Measurements from ENCODE around the gene PLA2G6.

DNA sequence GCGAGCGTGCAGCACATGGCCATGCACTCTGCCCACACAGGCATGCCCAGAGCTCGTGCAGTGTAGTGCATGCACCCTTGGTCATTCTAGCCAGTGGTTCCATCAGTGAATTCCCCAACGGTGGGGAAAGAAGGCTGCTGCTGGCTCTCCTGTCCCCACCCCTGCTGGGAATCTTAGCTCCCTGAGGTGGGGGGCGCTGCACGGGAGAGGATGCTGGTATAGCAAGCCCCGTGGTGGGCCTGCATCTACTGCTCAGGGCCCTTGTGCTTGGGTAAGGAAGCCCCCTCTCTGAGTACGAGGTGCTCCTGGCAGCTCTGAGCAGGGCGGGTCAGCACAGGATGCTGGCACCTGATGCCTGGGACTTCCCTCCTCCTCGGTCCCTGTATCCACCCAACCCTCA lies 52.6 kb downstream of the PLA2G6 start:
- TF ChIP-seq SRF (IDR thresholded peaks at IDR 0.05; ENCODE audit: low read depth) (no peak), POLR2AphosphoS5 (IDR thresholded peaks at IDR 0.05; ENCODE audit: low read depth, low read length) (no peak), EZH2 (IDR thresholded peaks at IDR 0.05) (no peak)
- TF ChIP-seq, protein P1, sequence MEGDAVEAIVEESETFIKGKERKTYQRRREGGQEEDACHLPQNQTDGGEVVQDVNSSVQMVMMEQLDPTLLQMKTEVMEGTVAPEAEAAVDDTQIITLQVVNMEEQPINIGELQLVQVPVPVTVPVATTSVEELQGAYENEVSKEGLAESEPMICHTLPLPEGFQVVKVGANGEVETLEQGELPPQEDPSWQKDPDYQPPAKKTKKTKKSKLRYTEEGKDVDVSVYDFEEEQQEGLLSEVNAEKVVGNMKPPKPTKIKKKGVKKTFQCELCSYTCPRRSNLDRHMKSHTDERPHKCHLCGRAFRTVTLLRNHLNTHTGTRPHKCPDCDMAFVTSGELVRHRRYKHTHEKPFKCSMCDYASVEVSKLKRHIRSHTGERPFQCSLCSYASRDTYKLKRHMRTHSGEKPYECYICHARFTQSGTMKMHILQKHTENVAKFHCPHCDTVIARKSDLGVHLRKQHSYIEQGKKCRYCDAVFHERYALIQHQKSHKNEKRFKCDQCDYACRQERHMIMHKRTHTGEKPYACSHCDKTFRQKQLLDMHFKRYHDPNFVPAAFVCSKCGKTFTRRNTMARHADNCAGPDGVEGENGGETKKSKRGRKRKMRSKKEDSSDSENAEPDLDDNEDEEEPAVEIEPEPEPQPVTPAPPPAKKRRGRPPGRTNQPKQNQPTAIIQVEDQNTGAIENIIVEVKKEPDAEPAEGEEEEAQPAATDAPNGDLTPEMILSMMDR (IDR thresholded peaks at IDR 0.05 in 2 of 3, conservative IDR thresholded peaks at IDR 0.05 in 1 of 3; ENCODE audit: borderline replicate concordance in 1 of 3, insufficient read depth in 1 of 3, low read depth in 2 of 3, low read length in 2 of 3): no peak
